NCI-H1417 (cell line): Measurements from ENCODE around the gene HSD17B4.
"Not testable (repeated sequence)": the region's sequence is repeated elsewhere in the genome, so short reads cannot be mapped to it uniquely, and the experiment has no call there.

Experiments
- DNase-seq, 3 experiments: peaks; one replicate each; lab custom pipeline; 2025; lab: John Stamatoyannopoulos, UW

Gene HSD17B4

GRCh38 chr5:119452373-119453039, at the start of gene HSD17B4:
Gene HSD17B4 (plus strand): TSS chr5:119452497. CDS start chr5:119452576, 79 bp downstream.
- DNase-seq: peak; percentile 82 to 94 (median 83)

- DNase-seq: no peak
Observed at GRCh38 chr5:119402555-119402954, 49.7 kb upstream of the HSD17B4 start.

- peak in 1 of 3 experiments; percentile 19 for DNase-seq
Observed at GRCh38 chr5:119404033-119404432, 48.3 kb upstream of the HSD17B4 start.

- no peak for DNase-seq
Observed at GRCh38 chr5:119405419-119405818, 46.9 kb upstream of the HSD17B4 start.

GRCh38 chr5:119406551-119407110, 45.7 kb upstream of the HSD17B4 start:
- no peak for DNase-seq

GRCh38 chr5:119409235-119409815, 43.0 kb upstream of the HSD17B4 start:
- no peak for DNase-seq

- DNase-seq: no peak
Observed at GRCh38 chr5:119410448-119411159, 41.7 kb upstream of the HSD17B4 start.

GRCh38 chr5:119411361-119412278, 40.7 kb upstream of the HSD17B4 start:
- peak; percentile 57 to 87 (median 60) for DNase-seq

- DNase-seq: no peak
Observed at GRCh38 chr5:119412279-119413227, 39.7 kb upstream of the HSD17B4 start.

GRCh38 chr5:119414124-119414734, 38.1 kb upstream of the HSD17B4 start:
- not testable (repeated sequence) for DNase-seq

GRCh38 chr5:119417891-119418605, 34.2 kb upstream of the HSD17B4 start:
- no peak for DNase-seq

GRCh38 chr5:119418606-119419100, 33.6 kb upstream of the HSD17B4 start:
- DNase-seq: no peak

- DNase-seq: no peak
Observed at GRCh38 chr5:119420169-119420568, 32.1 kb upstream of the HSD17B4 start.

GRCh38 chr5:119426057-119426456, 26.2 kb upstream of the HSD17B4 start:
- DNase-seq: no peak

GRCh38 chr5:119427060-119427459, 25.2 kb upstream of the HSD17B4 start:
- DNase-seq: no peak

- DNase-seq: not testable (repeated sequence)
Observed at GRCh38 chr5:119427596-119427995, 24.7 kb upstream of the HSD17B4 start.

GRCh38 chr5:119428166-119428565, 24.1 kb upstream of the HSD17B4 start:
- DNase-seq: not testable (repeated sequence)

GRCh38 chr5:119428574-119428973, 23.7 kb upstream of the HSD17B4 start:
- DNase-seq: not testable (repeated sequence)

GRCh38 chr5:119432674-119433237, 19.5 kb upstream of the HSD17B4 start:
- not testable (repeated sequence) for DNase-seq
